ENCODE results near the gene CCK. TPM values are rescaled to one million over a fixed set of nuclear protein-coding genes. Genes with fewer than 3 reads are reported as not detected.

CCK gene
- total and polyA plus RNA-seq, 5 donors: not detected

DNA sequence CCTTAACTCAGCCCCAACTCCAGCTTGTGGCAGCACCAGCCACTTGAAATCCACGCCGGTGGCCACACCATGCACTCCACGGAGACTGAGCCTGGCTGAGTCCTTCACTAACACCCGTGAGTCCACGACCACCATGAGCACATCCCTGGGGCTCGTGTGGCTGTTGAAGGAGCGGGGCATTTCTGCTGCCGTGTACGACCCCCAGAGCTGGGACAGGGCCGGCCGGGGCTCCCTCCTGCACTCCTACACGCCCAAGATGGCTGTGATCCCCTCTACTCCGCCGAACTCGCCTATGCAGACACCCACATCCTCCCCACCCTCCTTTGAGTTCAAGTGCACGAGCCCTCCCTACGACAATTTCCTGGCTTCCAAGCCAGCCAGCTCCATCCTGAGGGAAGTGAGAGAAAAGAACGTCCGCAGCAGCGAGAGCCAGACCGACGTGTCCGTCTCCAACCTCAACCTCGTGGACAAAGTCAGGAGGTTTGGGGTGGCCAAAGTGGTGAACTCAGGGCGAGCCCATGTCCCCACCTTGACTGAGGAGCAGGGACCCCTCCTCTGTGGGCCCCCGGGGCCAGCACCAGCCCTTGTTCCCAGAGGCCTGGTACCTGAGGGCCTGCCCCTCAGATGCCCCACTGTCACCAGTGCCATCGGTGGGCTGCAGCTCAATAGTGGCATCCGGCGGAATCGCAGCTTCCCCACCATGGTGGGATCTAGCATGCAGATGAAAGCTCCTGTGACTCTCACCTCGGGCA lies 42.9 kb downstream of the CCK start:
- no peaks in the 10 kb centered on the region for H3K4me1 ChIP-seq (ENCODE audit: control insufficient read depth, insufficient read depth, low read length)
- no peak overlapping the region for H3K4me3 ChIP-seq (ENCODE audit: low read length)
- ATAC-seq: peak in 1 of 2 donors; percentile 30
- WGBS: 86% methylated on average over 31 of the region's 31 CpGs
- no peaks in the 10 kb centered on the region for H3K27me3 ChIP-seq (ENCODE audit: control insufficient read depth, insufficient read depth)
- no peak overlapping the region for H3K27ac ChIP-seq (ENCODE audit: low read length)
- DNase-seq: peak in 1 of 3 donors; percentile 45
- no peaks in the 10 kb centered on the region for H3K9me3 ChIP-seq (ENCODE audit: control insufficient read depth, low read length)
- intact Hi-C loops (cut with DNase I): no loop called here

DNA sequence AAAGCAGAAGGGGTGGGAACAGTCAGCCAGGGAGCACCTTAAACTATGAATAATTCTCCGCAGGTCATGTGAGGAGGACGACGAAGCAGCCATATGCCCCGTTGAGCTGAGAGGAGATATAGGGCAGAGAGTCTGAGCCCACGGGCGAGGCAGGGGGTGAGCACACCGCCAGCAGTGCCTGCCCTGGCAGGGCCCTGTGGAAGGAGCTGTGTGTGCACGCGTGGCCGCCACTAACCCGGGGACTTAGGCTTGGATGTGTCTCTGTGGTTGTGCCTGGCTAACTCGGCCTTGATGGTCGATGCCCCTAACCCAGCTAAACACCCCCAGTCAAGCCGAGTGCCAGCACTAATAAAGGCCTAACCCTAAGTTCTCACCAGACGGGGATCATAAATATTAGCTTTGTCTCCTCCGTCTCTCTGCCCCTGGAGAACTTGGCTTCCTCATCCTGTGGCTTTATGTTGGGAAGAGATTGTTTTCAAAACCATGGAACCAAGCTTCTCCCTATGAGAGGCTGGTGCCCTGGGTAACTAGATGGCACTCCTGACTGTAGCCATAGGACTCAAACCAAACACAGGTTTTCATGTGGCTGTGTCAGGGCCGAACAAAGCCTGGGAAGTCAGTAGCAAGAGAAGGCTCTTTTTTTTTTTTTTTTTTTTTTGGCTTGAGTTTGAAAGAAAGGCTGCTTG lies 45.4 kb downstream of the CCK start:
- Histone ChIP-seq H3K4me1 (ENCODE audit: control insufficient read depth, insufficient read depth, low read length) (no peaks in the 10 kb centered on the region), H3K27me3 (ENCODE audit: control insufficient read depth, insufficient read depth) (no peaks in the 10 kb centered on the region), H3K27ac (ENCODE audit: low read length) (no peak overlapping the region), H3K9me3 (ENCODE audit: control insufficient read depth, low read length) (no peaks in the 10 kb centered on the region), H3K4me3 (ENCODE audit: low read length) (no peak overlapping the region)
- no peak for ATAC-seq
- no peak for DNase-seq
- WGBS: 89% methylated on average over 17 of the region's 17 CpGs
- intact Hi-C loops (cut with DNase I): no loop called here

DNA sequence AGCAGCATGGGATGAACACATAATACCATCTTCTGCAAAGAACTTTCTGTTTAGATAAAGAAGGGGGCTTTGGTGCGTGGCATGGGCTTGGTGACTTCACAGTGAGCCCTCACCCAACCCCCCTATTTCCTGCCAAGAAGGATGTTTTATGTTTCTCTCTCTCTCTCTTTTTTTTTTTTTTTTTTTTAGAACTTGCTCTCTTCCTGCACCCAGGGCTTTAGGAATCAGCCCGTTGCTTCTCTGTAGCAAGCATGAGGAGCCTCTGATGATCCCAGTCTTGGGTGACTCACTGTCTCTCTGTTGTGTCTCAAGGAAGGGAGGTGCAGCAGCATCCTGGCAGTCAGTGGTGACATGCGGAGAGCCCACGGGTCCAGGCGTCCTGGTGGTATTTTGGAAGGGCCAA lies 49.1 kb downstream of the CCK start:
- DNase-seq (no peak), ATAC-seq (no peak)
- no peaks in the 10 kb centered on the region for H3K27me3 ChIP-seq (ENCODE audit: control insufficient read depth, insufficient read depth)
- H3K9me3 ChIP-seq (ENCODE audit: control insufficient read depth, low read length): no peaks in the 10 kb centered on the region
- intact Hi-C loops (cut with DNase I): no loop called here
- no peaks in the 10 kb centered on the region for H3K4me1 ChIP-seq (ENCODE audit: control insufficient read depth, insufficient read depth, low read length)
- WGBS: 70% methylated on average over 5 of the region's 5 CpGs
- H3K4me3 ChIP-seq (ENCODE audit: low read length): no peak overlapping the region
- H3K27ac ChIP-seq (ENCODE audit: low read length): no peak overlapping the region

DNA sequence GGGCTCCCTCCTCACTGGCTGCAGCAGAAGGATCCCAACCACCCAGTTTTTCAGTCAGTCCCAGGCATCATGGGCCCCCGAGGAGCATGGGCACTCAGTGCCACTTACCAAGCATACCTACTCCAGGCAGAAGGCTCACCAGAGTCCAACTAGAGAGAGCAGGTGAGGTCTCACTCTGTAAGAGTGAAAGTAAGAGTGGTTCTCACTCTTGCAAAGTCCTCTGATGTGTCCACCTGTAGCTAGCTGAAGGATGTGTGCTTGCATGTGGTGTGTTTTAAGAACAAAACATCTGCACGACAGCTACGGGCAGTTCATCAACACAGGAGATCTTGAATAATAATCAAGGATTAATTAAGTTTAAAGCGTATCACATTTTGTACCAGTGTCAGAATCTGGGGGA lies 49.7 kb downstream of the CCK start:
- Histone ChIP-seq H3K27me3 (ENCODE audit: control insufficient read depth, insufficient read depth) (no peaks in the 10 kb centered on the region), H3K4me3 (ENCODE audit: low read length) (no peak overlapping the region), H3K4me1 (ENCODE audit: control insufficient read depth, insufficient read depth, low read length) (no peaks in the 10 kb centered on the region), H3K9me3 (ENCODE audit: control insufficient read depth, low read length) (no peaks in the 10 kb centered on the region), H3K27ac (ENCODE audit: low read length) (no peak overlapping the region)
- WGBS: 91% methylated on average over 4 of the region's 4 CpGs
- intact Hi-C loops (cut with DNase I): no loop called here
- no peak for ATAC-seq
- DNase-seq: no peak

DNA sequence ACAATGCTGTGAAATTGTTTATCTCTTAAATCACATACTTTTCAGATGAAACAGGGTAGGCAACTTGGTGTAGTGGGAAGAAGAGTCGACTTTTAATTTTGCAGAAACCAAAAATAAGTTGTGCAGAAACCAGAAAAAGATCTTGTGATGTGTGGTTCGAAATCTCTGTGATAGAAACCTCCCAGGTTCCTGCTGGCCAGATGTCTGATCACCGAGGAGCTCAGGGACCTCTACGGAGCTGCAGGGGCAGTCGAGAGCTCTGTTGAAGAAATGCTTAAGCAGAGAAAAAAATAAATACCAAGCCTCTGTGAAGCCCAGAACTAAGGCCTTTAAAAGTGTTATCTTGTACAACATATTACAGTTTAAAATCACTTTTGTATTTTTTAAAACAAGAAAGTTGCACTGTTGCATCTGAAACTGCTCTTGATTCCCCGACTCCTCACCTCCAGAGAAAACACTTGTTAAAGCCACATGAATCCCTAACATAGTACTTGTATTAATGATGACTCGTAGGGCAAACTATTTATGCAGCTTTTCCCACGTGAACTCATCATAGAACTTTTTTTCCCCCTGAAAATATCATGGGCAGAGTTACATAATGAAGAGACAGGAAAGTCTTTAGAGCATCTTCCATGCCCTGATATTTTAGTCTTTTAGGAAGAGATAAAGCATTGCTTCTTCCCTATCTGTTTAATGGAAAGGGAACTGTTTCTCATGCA lies 51.3 kb downstream of the CCK start:
- Histone ChIP-seq H3K4me3 (ENCODE audit: low read length) (no peak overlapping the region), H3K27me3 (ENCODE audit: control insufficient read depth, insufficient read depth) (no peaks in the 10 kb centered on the region), H3K9me3 (ENCODE audit: control insufficient read depth, low read length) (no peaks in the 10 kb centered on the region), H3K27ac (ENCODE audit: low read length) (no peak overlapping the region), H3K4me1 (ENCODE audit: control insufficient read depth, insufficient read depth, low read length) (no peaks in the 10 kb centered on the region)
- DNase-seq: no peak
- ATAC-seq: no peak
- intact Hi-C loops (cut with DNase I): no loop called here
- 80% methylated on average over 8 of the region's 8 CpGs for WGBS

DNA sequence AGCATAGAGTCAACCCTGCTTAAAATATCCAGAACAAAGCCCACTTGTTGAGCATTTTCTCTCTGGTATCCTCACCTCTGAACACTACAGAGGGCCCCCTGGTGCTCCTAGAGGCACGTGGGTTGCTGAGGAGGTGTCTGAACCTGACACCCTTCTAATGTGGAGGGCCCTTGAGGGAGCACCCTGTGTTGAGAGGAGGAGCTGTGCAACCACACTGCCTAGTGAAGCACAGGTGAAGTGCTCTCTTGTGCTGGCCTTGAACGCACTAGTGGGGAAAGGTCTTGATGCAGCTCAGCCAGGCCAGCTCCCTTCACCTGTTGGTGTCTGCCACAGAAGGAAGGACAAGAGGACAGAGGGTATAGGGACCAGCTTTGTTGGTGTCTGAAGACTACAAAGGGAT lies 51.9 kb downstream of the CCK start:
- 74% methylated on average over 2 of the region's 2 CpGs for WGBS
- Histone ChIP-seq H3K9me3 (ENCODE audit: control insufficient read depth, low read length) (no peaks in the 10 kb centered on the region), H3K27me3 (ENCODE audit: control insufficient read depth, insufficient read depth) (no peaks in the 10 kb centered on the region), H3K4me3 (ENCODE audit: low read length) (no peak overlapping the region), H3K27ac (ENCODE audit: low read length) (no peak overlapping the region), H3K4me1 (ENCODE audit: control insufficient read depth, insufficient read depth, low read length) (no peaks in the 10 kb centered on the region)
- ATAC-seq: no peak
- intact Hi-C loops (cut with DNase I): no loop called here
- no peak for DNase-seq

DNA sequence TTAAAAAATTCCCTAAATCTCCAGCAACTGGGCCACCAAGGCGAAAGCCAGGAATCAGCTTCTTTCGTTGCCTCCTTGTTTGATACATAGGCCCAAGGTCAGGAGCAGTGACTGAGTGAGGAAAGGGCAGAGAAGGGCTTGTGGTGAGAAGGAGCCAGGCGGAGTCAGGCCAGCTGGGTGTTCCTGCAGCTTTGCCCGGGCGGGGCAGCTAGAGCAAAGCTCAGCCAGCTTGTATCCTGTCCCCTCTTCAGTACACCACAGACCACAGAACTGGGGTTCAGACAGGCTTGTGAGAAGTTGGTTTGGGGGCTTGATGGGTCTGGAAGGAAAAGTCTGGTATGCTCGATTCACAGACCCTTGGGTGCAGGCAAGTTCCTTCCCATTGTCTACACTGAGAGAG lies 52.6 kb downstream of the CCK start:
- Histone ChIP-seq H3K4me3 (ENCODE audit: low read length) (no peak overlapping the region), H3K9me3 (ENCODE audit: control insufficient read depth, low read length) (no peaks in the 10 kb centered on the region), H3K27ac (ENCODE audit: low read length) (no peak overlapping the region), H3K27me3 (ENCODE audit: control insufficient read depth, insufficient read depth) (no peaks in the 10 kb centered on the region), H3K4me1 (ENCODE audit: control insufficient read depth, insufficient read depth, low read length) (no peaks in the 10 kb centered on the region)
- intact Hi-C loops (cut with DNase I): no loop called here
- ATAC-seq: no peak
- 91% methylated on average over 6 of the region's 6 CpGs for WGBS
- no peak for DNase-seq

DNA sequence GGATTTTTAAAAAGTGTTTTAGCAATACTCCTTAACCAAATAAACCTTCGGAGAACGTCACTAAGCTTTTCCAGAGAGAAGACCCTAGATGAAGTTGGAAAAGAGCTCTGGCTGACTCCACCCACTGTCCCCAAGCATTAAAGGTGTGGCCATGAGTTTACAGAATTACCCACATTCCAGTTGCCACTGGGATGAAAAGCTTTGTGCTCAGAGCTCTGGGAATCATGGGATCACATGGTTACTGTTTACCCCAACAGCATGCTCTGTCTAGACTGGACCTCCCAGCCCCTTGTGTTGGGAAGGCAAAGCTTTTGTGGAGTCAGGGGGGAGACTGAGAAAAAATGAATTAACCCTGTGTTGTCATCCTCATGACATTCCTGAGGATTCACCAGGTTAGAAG lies 55.3 kb downstream of the CCK start:
- 46% methylated on average over 2 of the region's 2 CpGs for WGBS
- H3K4me3 ChIP-seq (ENCODE audit: low read length): no peak overlapping the region
- no peaks in the 10 kb centered on the region for H3K27me3 ChIP-seq (ENCODE audit: control insufficient read depth, insufficient read depth)
- H3K4me1 ChIP-seq (ENCODE audit: control insufficient read depth, insufficient read depth, low read length): no peaks in the 10 kb centered on the region
- intact Hi-C loops (cut with DNase I): no loop called here
- no peak overlapping the region for H3K27ac ChIP-seq (ENCODE audit: low read length)
- no peak for ATAC-seq
- H3K9me3 ChIP-seq (ENCODE audit: control insufficient read depth, low read length): no peaks in the 10 kb centered on the region
- no peak for DNase-seq

DNA sequence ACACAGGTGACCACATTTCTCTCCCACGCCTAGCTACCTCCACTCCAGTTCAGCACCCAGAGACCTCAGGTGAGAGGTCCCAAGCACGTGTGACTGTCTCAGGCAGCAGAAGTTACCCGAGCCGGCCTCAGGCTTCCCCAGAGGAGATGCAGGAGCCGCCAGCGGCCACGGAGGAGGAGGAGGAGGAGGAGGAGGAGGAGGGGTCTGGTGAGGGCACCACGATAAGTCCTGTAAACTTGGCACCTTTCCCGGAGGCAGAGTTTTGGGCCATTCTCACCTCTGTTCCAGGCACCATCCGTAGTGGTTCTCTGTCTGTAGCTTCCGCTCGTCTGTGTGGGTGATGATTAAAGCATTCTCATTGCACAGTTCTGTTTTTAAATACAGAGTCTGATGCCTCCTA lies 56.1 kb downstream of the CCK start:
- ATAC-seq (peak in 1 of 2 donors; percentile 41), DNase-seq (peak in 1 of 3 donors; percentile 62)
- Histone ChIP-seq H3K27ac (ENCODE audit: low read length) (no peak overlapping the region), H3K9me3 (ENCODE audit: control insufficient read depth, low read length) (no peaks in the 10 kb centered on the region), H3K27me3 (ENCODE audit: control insufficient read depth, insufficient read depth) (no peaks in the 10 kb centered on the region), H3K4me1 (ENCODE audit: control insufficient read depth, insufficient read depth, low read length) (no peaks in the 10 kb centered on the region), H3K4me3 (ENCODE audit: low read length) (no peak overlapping the region)
- 47% methylated on average over 12 of the region's 12 CpGs for WGBS
- intact Hi-C loops (cut with DNase I): no loop called here
